GM18870 (cell line): ENCODE results near the gene DRICH1.
"Not testable (repeated sequence)": the region's sequence is repeated elsewhere in the genome, so short reads cannot be mapped to it uniquely, and the experiment has no call there.

ENCODE experiments used
- ATAC-seq: cut with Tn5 transposase; IDR thresholded peaks from one replicate; pipeline ENCODE4 v1.9.1; 2021; ENCODE audit warnings: moderate library complexity; ENCODE audit not compliant: unreplicated experiment

DRICH1 gene

GRCh38 chr22:23570681-23571080 is 61.4 kb downstream of the DRICH1 start:
- no peak for ATAC-seq

GRCh38 chr22:23569716-23570115 is 62.4 kb downstream of the DRICH1 start:
- ATAC-seq, result no peak

GRCh38 chr22:23569291-23569690 is 62.8 kb downstream of the DRICH1 start:
- no peak for ATAC-seq

- no peak for ATAC-seq
Measured at GRCh38 chr22:23566705-23567475, 65.2 kb downstream of the DRICH1 start.

- no peak for ATAC-seq
Measured at GRCh38 chr22:23565915-23566704, 66.0 kb downstream of the DRICH1 start.

- no peak for ATAC-seq
Measured at GRCh38 chr22:23565305-23565914, 66.7 kb downstream of the DRICH1 start.

GRCh38 chr22:23564276-23564675 is 67.8 kb downstream of the DRICH1 start:
- no peak for ATAC-seq

GRCh38 chr22:23563111-23563510 is 69.0 kb downstream of the DRICH1 start:
- no peak for ATAC-seq

- no peak for ATAC-seq
Measured at GRCh38 chr22:23562186-23562585, 69.9 kb downstream of the DRICH1 start.

GRCh38 chr22:23561025-23561510 is 71.1 kb downstream of the DRICH1 start:
- not testable (repeated sequence) for ATAC-seq

GRCh38 chr22:23560215-23560614 is 71.9 kb downstream of the DRICH1 start:
- not testable (repeated sequence) for ATAC-seq
